Retinal pigment epithelial cell (primary cell): Measurements from ENCODE around the gene TTLL10.

Source experiments
- DNase-seq: peaks from one replicate; pipeline ENCODE4 v3.0.0-alpha.2; 2010; ENCODE audit warnings: low read depth
- H3K4me3 ChIP-seq: 2 replicates; pipeline ENCODE4 v1.5.1; 2011; ENCODE audit warnings: mild to moderate bottlenecking, low read length, control low read depth, moderate library complexity
- CTCF ChIP-seq: conservative IDR thresholded peaks from 2 replicates; pipeline ENCODE4 v1.5.1; 2011; ENCODE audit warnings: low read depth, low read length, control low read depth, inconsistent platforms

TTLL10 gene

GRCh38 chr1:1161683-1162079 is 12.0 kb upstream of the TTLL10 start:
- no peak for DNase-seq
- H3K4me3 ChIP-seq: no peak overlapping the region
- TF ChIP-seq CTCF: no peak

- H3K4me3 ChIP-seq: no peak overlapping the region
- no peak for DNase-seq
- TF ChIP-seq CTCF: no peak
Measured at GRCh38 chr1:1162597-1163537, 10.8 kb upstream of the TTLL10 start.

GRCh38 chr1:1163538-1164070 is 10.1 kb upstream of the TTLL10 start:
- no peak overlapping the region for H3K4me3 ChIP-seq
- DNase-seq: no peak
- no peak for TF ChIP-seq CTCF

- DNase-seq: no peak
- no peak for TF ChIP-seq CTCF
- no peak overlapping the region for H3K4me3 ChIP-seq
Measured at GRCh38 chr1:1164361-1164700, 9.3 kb upstream of the TTLL10 start.

GRCh38 chr1:1164701-1165451 is 8.8 kb upstream of the TTLL10 start:
- no peak for DNase-seq
- H3K4me3 ChIP-seq: no peak overlapping the region
- TF ChIP-seq CTCF: no peak

- DNase-seq: no peak
- no peak overlapping the region for H3K4me3 ChIP-seq
- no peak for TF ChIP-seq CTCF
Measured at GRCh38 chr1:1165485-1165884, 8.2 kb upstream of the TTLL10 start.
